ENCODE results near the gene ADAMTS14.

ADAMTS14 gene

DNA sequence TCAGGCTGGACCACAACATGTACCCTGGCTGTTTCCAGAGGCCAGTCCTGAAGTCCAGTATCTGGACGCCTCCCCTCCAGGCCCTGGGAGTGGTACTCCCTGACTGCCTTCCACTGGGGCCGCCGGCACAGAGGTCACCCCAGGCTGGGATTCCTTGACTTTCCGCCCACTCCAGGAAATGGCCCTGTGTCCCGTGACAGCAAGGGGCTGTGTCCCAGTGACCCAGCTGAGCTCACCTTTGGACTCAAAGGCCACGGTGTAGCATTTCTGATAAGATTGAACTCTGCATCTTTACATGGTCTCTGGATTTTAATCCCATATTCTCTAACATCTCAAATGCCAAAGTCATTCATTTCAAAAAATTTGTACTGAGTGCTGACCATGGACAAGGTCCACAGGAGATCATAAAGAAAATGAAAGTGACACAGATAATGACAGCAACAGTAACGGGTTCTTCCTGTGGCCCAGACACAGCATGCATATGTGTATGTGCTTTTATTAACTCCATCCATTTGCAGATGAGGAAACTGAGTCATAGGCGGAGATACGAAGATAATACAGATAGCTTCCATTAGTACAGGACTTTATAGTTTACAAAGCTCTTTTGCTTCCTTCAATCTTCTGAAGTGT lies 5.4 kb downstream of the ADAMTS14 start:
- H3K9me3 ChIP-seq (replicated peaks; ENCODE audit: insufficient read depth, low read length), result no peaks in the 10 kb centered on the region
- no peak for DNase-seq
- H3K4me1 ChIP-seq (ENCODE audit: low read length), result no peaks in the 10 kb centered on the region
- H3K27ac ChIP-seq (ENCODE audit: low read length), result no peak overlapping the region
- H3K9ac ChIP-seq (ENCODE audit: low read length), result no peak overlapping the region
- no peaks in the 10 kb centered on the region for H3F3A ChIP-seq (ENCODE audit: insufficient read depth, low read length)
- no peaks in the 10 kb centered on the region for H4K20me1 ChIP-seq (ENCODE audit: insufficient read depth, low read length)
- H3K36me3 ChIP-seq (replicated peaks; ENCODE audit: insufficient read depth, low read length), result no peaks in the 10 kb centered on the region
- TF ChIP-seq EZH2 (optimal IDR thresholded peaks at IDR 0.05; ENCODE audit: low read depth, low read length) (no peak), EZH2phosphoT487 (IDR thresholded peaks at IDR 0.05; ENCODE audit: low read length) (no peak)
- TF ChIP-seq, protein P1, sequence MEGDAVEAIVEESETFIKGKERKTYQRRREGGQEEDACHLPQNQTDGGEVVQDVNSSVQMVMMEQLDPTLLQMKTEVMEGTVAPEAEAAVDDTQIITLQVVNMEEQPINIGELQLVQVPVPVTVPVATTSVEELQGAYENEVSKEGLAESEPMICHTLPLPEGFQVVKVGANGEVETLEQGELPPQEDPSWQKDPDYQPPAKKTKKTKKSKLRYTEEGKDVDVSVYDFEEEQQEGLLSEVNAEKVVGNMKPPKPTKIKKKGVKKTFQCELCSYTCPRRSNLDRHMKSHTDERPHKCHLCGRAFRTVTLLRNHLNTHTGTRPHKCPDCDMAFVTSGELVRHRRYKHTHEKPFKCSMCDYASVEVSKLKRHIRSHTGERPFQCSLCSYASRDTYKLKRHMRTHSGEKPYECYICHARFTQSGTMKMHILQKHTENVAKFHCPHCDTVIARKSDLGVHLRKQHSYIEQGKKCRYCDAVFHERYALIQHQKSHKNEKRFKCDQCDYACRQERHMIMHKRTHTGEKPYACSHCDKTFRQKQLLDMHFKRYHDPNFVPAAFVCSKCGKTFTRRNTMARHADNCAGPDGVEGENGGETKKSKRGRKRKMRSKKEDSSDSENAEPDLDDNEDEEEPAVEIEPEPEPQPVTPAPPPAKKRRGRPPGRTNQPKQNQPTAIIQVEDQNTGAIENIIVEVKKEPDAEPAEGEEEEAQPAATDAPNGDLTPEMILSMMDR (IDR thresholded peaks at IDR 0.05; ENCODE audit: low read length), result no peak
- H3K4me3 ChIP-seq (ENCODE audit: low read length), result no peak overlapping the region
- peaks cover 7% of the 10 kb centered on the region; the same call in 1 of the 2 replicates for H3K27me3 ChIP-seq (replicated peaks; ENCODE audit: insufficient read depth, low read length)
- no peak overlapping the region for H3K4me2 ChIP-seq (ENCODE audit: low read depth, low read length)
- H3K79me2 ChIP-seq (ENCODE audit: low read length), result no peaks in the 10 kb centered on the region
- no peak overlapping the region for H2AFZ ChIP-seq (ENCODE audit: low read length)
- no peaks in the 10 kb centered on the region for H3K9me2 ChIP-seq (replicated peaks; ENCODE audit: insufficient read depth, low read length)

DNA sequence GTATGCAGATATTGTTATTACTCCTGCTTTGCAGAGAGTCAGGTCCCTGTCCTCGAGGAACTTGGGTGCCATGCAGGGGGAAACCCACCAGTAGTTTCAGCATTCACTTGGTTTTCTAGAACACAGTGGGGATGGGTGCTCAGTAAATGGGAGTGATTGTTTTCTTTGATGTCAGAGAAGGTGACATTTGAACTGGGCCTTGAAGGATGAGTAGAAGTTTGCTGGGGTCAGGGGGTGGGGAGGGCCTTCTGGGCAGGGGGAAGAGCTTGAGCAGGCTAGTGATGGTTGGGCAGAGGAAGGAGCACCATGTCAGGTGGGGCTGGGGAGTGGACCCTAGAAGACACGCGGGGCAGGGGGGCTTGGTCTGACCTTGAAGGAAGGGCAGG lies 5.9 kb downstream of the ADAMTS14 start:
- Histone ChIP-seq H3K4me2 (ENCODE audit: low read depth, low read length) (no peak overlapping the region), H3K9me2 (replicated peaks; ENCODE audit: insufficient read depth, low read length) (no peaks in the 10 kb centered on the region), H3K36me3 (replicated peaks; ENCODE audit: insufficient read depth, low read length) (no peaks in the 10 kb centered on the region), H3K27ac (ENCODE audit: low read length) (no peak overlapping the region), H3K4me3 (ENCODE audit: low read length) (no peak overlapping the region), H3K79me2 (ENCODE audit: low read length) (no peaks in the 10 kb centered on the region), H3K9ac (ENCODE audit: low read length) (no peak overlapping the region), H3F3A (ENCODE audit: insufficient read depth, low read length) (no peaks in the 10 kb centered on the region), H4K20me1 (ENCODE audit: insufficient read depth, low read length) (no peaks in the 10 kb centered on the region), H3K27me3 (replicated peaks; ENCODE audit: insufficient read depth, low read length) (peaks cover 2% of the 10 kb centered on the region; the same call in 1 of the 2 replicates), H3K9me3 (replicated peaks; ENCODE audit: insufficient read depth, low read length) (no peaks in the 10 kb centered on the region), H3K4me1 (ENCODE audit: low read length) (no peaks in the 10 kb centered on the region), H2AFZ (ENCODE audit: low read length) (no peak overlapping the region)
- no peak for TF ChIP-seq EZH2 (optimal IDR thresholded peaks at IDR 0.05; ENCODE audit: low read depth, low read length)
- TF ChIP-seq, protein P1 (IDR thresholded peaks at IDR 0.05; ENCODE audit: low read length), result no peak
- DNase-seq, result no peak

DNA sequence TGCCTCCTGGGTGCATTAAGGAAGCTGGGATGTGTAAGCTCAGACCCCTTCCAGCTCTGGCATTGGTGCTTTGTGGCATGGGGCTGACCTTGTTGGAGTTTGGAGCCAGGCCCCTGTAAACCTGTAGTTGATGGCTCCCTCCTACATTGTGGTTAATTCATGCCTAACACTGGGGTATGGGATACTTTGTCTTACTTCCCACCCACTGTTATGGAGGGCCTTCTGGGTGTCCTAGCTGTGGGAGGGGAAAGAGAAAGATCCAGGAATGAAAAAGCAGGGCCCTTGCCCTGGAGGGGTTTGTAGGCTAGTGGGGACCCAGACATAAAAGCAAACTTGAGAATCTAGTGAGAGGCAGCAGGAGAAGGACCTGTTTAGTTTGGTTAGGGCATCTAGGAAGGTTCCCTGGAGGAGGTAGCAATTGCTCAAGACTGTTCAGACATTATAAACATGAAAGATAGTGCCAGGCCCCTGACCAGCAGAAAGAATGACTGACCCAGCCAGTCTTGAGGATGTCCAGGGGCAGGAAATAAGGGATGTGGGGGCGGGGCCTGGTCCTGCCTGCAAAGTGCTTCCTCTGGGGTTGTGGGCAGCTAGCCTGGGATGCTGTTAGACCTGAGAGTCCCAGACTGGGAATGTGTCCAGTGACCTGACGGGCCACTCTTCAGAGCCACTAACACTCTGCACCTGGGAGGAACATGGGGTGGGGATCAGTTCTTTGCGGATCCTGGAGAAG lies 6.6 kb downstream of the ADAMTS14 start:
- Histone ChIP-seq H2AFZ (ENCODE audit: low read length) (no peak overlapping the region), H3K9ac (ENCODE audit: low read length) (no peak overlapping the region), H3K79me2 (ENCODE audit: low read length) (no peaks in the 10 kb centered on the region), H3F3A (ENCODE audit: insufficient read depth, low read length) (no peaks in the 10 kb centered on the region), H4K20me1 (ENCODE audit: insufficient read depth, low read length) (no peaks in the 10 kb centered on the region), H3K36me3 (replicated peaks; ENCODE audit: insufficient read depth, low read length) (no peaks in the 10 kb centered on the region), H3K9me3 (replicated peaks; ENCODE audit: insufficient read depth, low read length) (no peaks in the 10 kb centered on the region), H3K9me2 (replicated peaks; ENCODE audit: insufficient read depth, low read length) (no peaks in the 10 kb centered on the region), H3K27ac (ENCODE audit: low read length) (no peak overlapping the region), H3K4me1 (ENCODE audit: low read length) (no peaks in the 10 kb centered on the region), H3K27me3 (replicated peaks; ENCODE audit: insufficient read depth, low read length) (no peaks in the 10 kb centered on the region), H3K4me3 (ENCODE audit: low read length) (no peak overlapping the region), H3K4me2 (ENCODE audit: low read depth, low read length) (no peak overlapping the region)
- DNase-seq, result no peak
- TF ChIP-seq EZH2phosphoT487 (IDR thresholded peaks at IDR 0.05; ENCODE audit: low read length) (no peak), EZH2 (optimal IDR thresholded peaks at IDR 0.05; ENCODE audit: low read depth, low read length) (no peak)
- TF ChIP-seq, protein P1 (IDR thresholded peaks at IDR 0.05; ENCODE audit: low read length), result no peak
